SK-N-SH (cell line): ENCODE measurements around the gene ADAMTS17. TPM values are rescaled to one million over a fixed set of nuclear protein-coding genes. Genes with fewer than 3 reads are reported as not detected.

ENCODE experiments used
- CTCF ChIA-PET: fragments of 300-600, 350-600 bp; formaldehyde crosslinking; extraction: SDS; loops from one replicate; lab custom pipeline; 2021; lab: Yijun Ruan, JAX
- POLR2A ChIA-PET: fragments of 350-600 bp; sonication (Branson Sonifier 250); formaldehyde crosslinking; extraction: SDS; loops from one replicate; lab custom pipeline; 2020; ENCODE audit warnings: antibody characterized with exemption, inconsistent platforms; lab: Yijun Ruan, JAX
- DNase-seq: peaks from one replicate; pipeline ENCODE4 v3.0.0; 2012
- H2AFZ ChIP-seq: fragments of 200-600 bp; sonication (generic); 2 replicates; pipeline ENCODE4 v1.8.1; 2016; ENCODE audit warnings: antibody characterized with exemption, mild to moderate bottlenecking, low read depth
- H3F3A ChIP-seq: fragments of 200-600 bp; sonication (generic); replicated peaks from 2 replicates; pipeline ENCODE3; 2016; ENCODE audit warnings: antibody characterized with exemption, mild to moderate bottlenecking; ENCODE audit not compliant: insufficient read depth
- H3K27ac ChIP-seq, 2 experiments: fragments of 200-500 bp in 1 of 2; fragments of 200-600 bp in 1 of 2; sonication (Bioruptor generic) in 1 of 2; sonication (generic), shearing (Covaris generic) in 1 of 2; 2 replicates each; pipeline versions ENCODE4 v1.5.1 to v1.6.1; 2014 to 2016; ENCODE audit warnings: low read depth in 2 of 2, inconsistent platforms in 1 of 2, low read length in 1 of 2, mild to moderate bottlenecking in 1 of 2, mixed read lengths in 1 of 2
- H3K27me3 ChIP-seq: fragments of 200-600 bp; sonication (generic), shearing (Covaris generic); 2 replicates; pipeline ENCODE4 v1.6.1; 2016; ENCODE audit warnings: mixed run types; ENCODE audit not compliant: insufficient read depth
- H3K36me3 ChIP-seq, 2 experiments: fragments of 200-500 bp in 1 of 2; fragments of 200-600 bp in 1 of 2; sonication (Bioruptor generic) in 1 of 2; sonication (generic) in 1 of 2; replicated peaks in 1 of 2; 2 replicates each; pipeline versions ENCODE3 to v1.5.1; 2014 to 2016; ENCODE audit warnings: low read length in 1 of 2, mild to moderate bottlenecking in 1 of 2; ENCODE audit not compliant: insufficient read depth in 2 of 2, control insufficient read depth in 1 of 2
- H3K4me1 ChIP-seq, 2 experiments: fragments of 200-500 bp in 1 of 2; fragments of 200-600 bp in 1 of 2; sonication (Bioruptor generic) in 1 of 2; sonication (generic), shearing (Covaris generic) in 1 of 2; 2 replicates each; pipeline versions ENCODE4 v1.5.1 to v1.6.1; 2014 to 2016; ENCODE audit warnings: low read depth in 1 of 2, low read length in 1 of 2, mixed run types in 1 of 2; ENCODE audit not compliant: insufficient read depth in 2 of 2, control insufficient read depth in 1 of 2
- H3K4me2 ChIP-seq: fragments of 200-600 bp; sonication (generic), shearing (Covaris generic); 2 replicates; pipeline ENCODE4 v1.6.1; 2017; ENCODE audit warnings: mixed run types
- H3K4me3 ChIP-seq, 2 experiments: fragments of 200-500 bp in 1 of 2; fragments of 200-600 bp in 1 of 2; sonication (Bioruptor generic) in 1 of 2; sonication (generic), shearing (Covaris generic) in 1 of 2; 2 replicates each; pipeline versions ENCODE4 v1.5.1 to v1.8.1; 2014 to 2016; ENCODE audit warnings: low read depth in 2 of 2, inconsistent platforms in 1 of 2, low read length in 1 of 2, mild to moderate bottlenecking in 1 of 2, mixed read lengths in 1 of 2, moderate library complexity in 1 of 2
- H3K79me2 ChIP-seq: fragments of 200-600 bp; sonication (generic); 2 replicates; pipeline ENCODE4 v1.8.1; 2017; ENCODE audit warnings: mild to moderate bottlenecking; ENCODE audit not compliant: insufficient read depth
- H3K9ac ChIP-seq: fragments of 200-600 bp; sonication (generic); 2 replicates; pipeline ENCODE4 v1.6.1; 2017; ENCODE audit warnings: mixed run types
- H3K9me2 ChIP-seq: fragments of 200-600 bp; sonication (generic); 2 replicates; pipeline ENCODE4 v1.6.1; 2017; ENCODE audit warnings: mixed run types
- H3K9me3 ChIP-seq: fragments of 200-600 bp; sonication (generic); 2 replicates; pipeline ENCODE4 v1.6.1; 2017; ENCODE audit warnings: mixed run types, mild to moderate bottlenecking, moderate library complexity
- H4K20me1 ChIP-seq: fragments of 200-600 bp; sonication (generic); 2 replicates; pipeline ENCODE4 v1.6.1; 2017; ENCODE audit warnings: mild to moderate bottlenecking, mixed run types; ENCODE audit not compliant: insufficient read depth
- EP300 ChIP-seq, 2 experiments: IDR thresholded peaks; 2 replicates each; pipeline versions ENCODE4 v1.4.0 to v1.6.1; 2012; ENCODE audit warnings: borderline replicate concordance in 1 of 2, low read depth in 1 of 2, low read length in 1 of 2
- FOXJ3 ChIP-seq: sonication (generic); formaldehyde crosslinking; IDR thresholded peaks from 2 replicates; pipeline ENCODE4 v1.5.1; 2020; ENCODE audit warnings: mild to moderate bottlenecking, missing genetic modification reagents
- GATA2 ChIP-seq: sonication (generic); formaldehyde crosslinking; IDR thresholded peaks from 2 replicates; pipeline ENCODE4 v1.5.0; 2020; ENCODE audit warnings: mild to moderate bottlenecking, missing genetic modification reagents
- JUND ChIP-seq: IDR thresholded peaks from 2 replicates; pipeline ENCODE4 v1.4.0; 2012
- POLR2AphosphoS5 ChIP-seq: IDR thresholded peaks from 2 replicates; pipeline ENCODE4 v1.6.1; 2012; ENCODE audit warnings: low read depth, low read length
- RFX5 ChIP-seq: IDR thresholded peaks from 2 replicates; pipeline ENCODE4 v1.6.1; 2012; ENCODE audit warnings: mild to moderate bottlenecking, improper control_type of control experiment, low read length
- RXRA ChIP-seq: IDR thresholded peaks from 2 replicates; pipeline ENCODE4 v1.4.0; 2012; ENCODE audit warnings: low read depth, mild to moderate bottlenecking, borderline replicate concordance
- YY1 ChIP-seq: IDR thresholded peaks from 2 replicates; pipeline ENCODE4 v1.4.0; 2012; ENCODE audit warnings: low read depth, mild to moderate bottlenecking
- WGBS: methylation state at CpG from one replicate; pipeline ENCODE4 v1.1.6; 2017; ENCODE audit warnings: low lambda C conversion rate; 5-methylcytosine and 5-hydroxymethylcytosine counted together
- polyA plus RNA-seq, 3 experiments: library from polyadenylated mRNA; depleted of rRNA; stranded (reverse); fragments of >200 nt; gene quantifications; 2 replicates each; pipeline ENCODE4 v1.2.3, GENCODE V29; 2012
- TF ChIP-seq, protein P1 (sequence below): IDR thresholded peaks from 2 replicates; pipeline ENCODE4 v1.4.0; 2012; ENCODE audit warnings: low read depth, borderline replicate concordance
- TF ChIP-seq, protein P2 (sequence below): IDR thresholded peaks from 2 replicates; pipeline ENCODE4 v1.6.1; 2012; ENCODE audit warnings: mild to moderate bottlenecking, low read depth, low read length, moderate library complexity

Gene ADAMTS17
- polyA plus RNA-seq, 1 of the 3 experiments (the other 2 are of a cell fraction): not detected

DNA sequence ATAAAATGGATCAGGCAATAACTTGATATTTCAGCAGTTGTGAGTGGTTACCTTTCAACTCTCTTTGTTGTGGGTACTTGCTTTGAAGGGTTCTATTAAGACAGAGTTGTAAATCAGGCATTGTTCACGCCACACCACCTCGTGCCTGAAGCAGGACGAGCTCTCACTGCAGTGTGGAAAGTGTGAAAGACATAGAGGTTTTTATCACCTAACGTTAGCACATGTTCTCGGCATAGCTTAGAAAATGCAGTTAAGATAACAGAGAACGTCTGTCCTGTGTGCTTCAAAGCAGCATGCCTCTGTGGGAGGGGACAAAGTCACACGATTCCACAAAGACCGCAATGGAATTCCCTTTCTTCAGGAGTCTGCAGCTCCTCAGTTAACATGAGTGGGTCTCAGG lies 7.8 kb downstream of the ADAMTS17 start:
- no peak overlapping the region for H3K4me2 ChIP-seq
- H3K4me3 ChIP-seq: no peak overlapping the region
- TF ChIP-seq GATA2 (CRISPR knock-in tag): no peak
- TF ChIP-seq, protein P1, sequence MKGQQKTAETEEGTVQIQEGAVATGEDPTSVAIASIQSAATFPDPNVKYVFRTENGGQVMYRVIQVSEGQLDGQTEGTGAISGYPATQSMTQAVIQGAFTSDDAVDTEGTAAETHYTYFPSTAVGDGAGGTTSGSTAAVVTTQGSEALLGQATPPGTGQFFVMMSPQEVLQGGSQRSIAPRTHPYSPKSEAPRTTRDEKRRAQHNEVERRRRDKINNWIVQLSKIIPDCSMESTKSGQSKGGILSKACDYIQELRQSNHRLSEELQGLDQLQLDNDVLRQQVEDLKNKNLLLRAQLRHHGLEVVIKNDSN: no peak
- TF ChIP-seq JUND: no peak
- TF ChIP-seq, protein P2, sequence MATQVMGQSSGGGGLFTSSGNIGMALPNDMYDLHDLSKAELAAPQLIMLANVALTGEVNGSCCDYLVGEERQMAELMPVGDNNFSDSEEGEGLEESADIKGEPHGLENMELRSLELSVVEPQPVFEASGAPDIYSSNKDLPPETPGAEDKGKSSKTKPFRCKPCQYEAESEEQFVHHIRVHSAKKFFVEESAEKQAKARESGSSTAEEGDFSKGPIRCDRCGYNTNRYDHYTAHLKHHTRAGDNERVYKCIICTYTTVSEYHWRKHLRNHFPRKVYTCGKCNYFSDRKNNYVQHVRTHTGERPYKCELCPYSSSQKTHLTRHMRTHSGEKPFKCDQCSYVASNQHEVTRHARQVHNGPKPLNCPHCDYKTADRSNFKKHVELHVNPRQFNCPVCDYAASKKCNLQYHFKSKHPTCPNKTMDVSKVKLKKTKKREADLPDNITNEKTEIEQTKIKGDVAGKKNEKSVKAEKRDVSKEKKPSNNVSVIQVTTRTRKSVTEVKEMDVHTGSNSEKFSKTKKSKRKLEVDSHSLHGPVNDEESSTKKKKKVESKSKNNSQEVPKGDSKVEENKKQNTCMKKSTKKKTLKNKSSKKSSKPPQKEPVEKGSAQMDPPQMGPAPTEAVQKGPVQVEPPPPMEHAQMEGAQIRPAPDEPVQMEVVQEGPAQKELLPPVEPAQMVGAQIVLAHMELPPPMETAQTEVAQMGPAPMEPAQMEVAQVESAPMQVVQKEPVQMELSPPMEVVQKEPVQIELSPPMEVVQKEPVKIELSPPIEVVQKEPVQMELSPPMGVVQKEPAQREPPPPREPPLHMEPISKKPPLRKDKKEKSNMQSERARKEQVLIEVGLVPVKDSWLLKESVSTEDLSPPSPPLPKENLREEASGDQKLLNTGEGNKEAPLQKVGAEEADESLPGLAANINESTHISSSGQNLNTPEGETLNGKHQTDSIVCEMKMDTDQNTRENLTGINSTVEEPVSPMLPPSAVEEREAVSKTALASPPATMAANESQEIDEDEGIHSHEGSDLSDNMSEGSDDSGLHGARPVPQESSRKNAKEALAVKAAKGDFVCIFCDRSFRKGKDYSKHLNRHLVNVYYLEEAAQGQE: no peak
- no peak for TF ChIP-seq EP300 (IDR thresholded peaks at IDR 0.05; ENCODE audit: borderline replicate concordance in 1 of 2, low read depth in 1 of 2, low read length in 1 of 2)
- no peak for TF ChIP-seq POLR2AphosphoS5
- TF ChIP-seq RXRA: no peak
- no peak for TF ChIP-seq FOXJ3 (CRISPR knock-in tag)
- CTCF ChIA-PET: interaction anchor here (0.9 kb wide), 1 partner anchor 18 kb away, joined by 3 read pairs; no protein-coding TSS in a partner anchor
- H3K36me3 ChIP-seq: no peaks in the 10 kb centered on the region
- WGBS: 36% methylated on average over 8 of the region's 8 CpGs
- H3K27ac ChIP-seq: no peak overlapping the region
- POLR2A ChIA-PET: no interaction called here
- DNase-seq: no peak
- H3K9me3 ChIP-seq: no peaks in the 10 kb centered on the region
- H3K79me2 ChIP-seq: no peaks in the 10 kb centered on the region
- H3K4me1 ChIP-seq: peaks cover 0 to 31% of the 10 kb centered on the region in 2 experiments; a peak in 1 of 4 replicates
- no peak overlapping the region for H2AFZ ChIP-seq
- H3K27me3 ChIP-seq: no peaks in the 10 kb centered on the region
- no peaks in the 10 kb centered on the region for H3K9me2 ChIP-seq
- H3F3A ChIP-seq: no peaks in the 10 kb centered on the region
- H3K9ac ChIP-seq: no peak overlapping the region
- H4K20me1 ChIP-seq: no peaks in the 10 kb centered on the region

DNA sequence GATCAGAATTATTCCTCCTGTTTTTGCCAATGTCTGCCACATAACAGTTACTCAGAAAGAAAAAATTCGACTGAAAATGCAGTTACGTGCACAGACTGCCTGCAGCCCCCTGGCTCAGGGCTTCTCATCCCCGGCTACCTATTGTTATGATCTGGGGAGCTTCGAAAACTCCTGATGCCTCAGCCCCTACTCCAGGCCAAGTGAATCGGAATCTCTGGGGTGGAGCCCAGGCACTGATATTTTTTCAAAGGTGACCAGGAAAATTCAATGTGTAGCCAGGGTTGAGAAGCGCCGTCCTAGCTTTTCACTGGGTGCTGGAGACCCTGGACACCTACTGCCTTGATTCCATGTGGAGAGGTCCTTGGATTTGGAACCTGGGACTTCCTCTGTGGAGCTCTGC lies 8.5 kb downstream of the ADAMTS17 start:
- H3K4me1 ChIP-seq: peaks cover 0 to 27% of the 10 kb centered on the region in 2 experiments; a peak in 1 of 4 replicates
- whole genome bisulfite sequencing: 47% methylated on average over 7 of the region's 7 CpGs

More for the DNA sequence above, 8.5 kb downstream of the ADAMTS17 start:
- H3K9me3 ChIP-seq: no peaks in the 10 kb centered on the region
- CTCF ChIA-PET: interaction anchor here (0.9 kb wide), 1 partner anchor 17 kb away, joined by 3 read pairs; no protein-coding TSS in a partner anchor
- no peak overlapping the region for H2AFZ ChIP-seq
- TF ChIP-seq RFX5 (no peak), YY1 (no peak)
- no peaks in the 10 kb centered on the region for H3K9me2 ChIP-seq
- H3K79me2 ChIP-seq: no peaks in the 10 kb centered on the region
- H3K27ac ChIP-seq: no peak overlapping the region
- no peaks in the 10 kb centered on the region for H3K27me3 ChIP-seq
- no peak for DNase-seq
- H3K4me2 ChIP-seq: no peak overlapping the region
- POLR2A ChIA-PET: no interaction called here
- no peaks in the 10 kb centered on the region for H4K20me1 ChIP-seq
- no peaks in the 10 kb centered on the region for H3K36me3 ChIP-seq
- H3K4me3 ChIP-seq: no peak overlapping the region
- no peaks in the 10 kb centered on the region for H3F3A ChIP-seq
- no peak overlapping the region for H3K9ac ChIP-seq
